IMR-90 (cell line): ENCODE data around the gene NAV2. TPM values are rescaled to one million over a fixed set of nuclear protein-coding genes. Genes with fewer than 3 reads are reported as not detected.
"Not testable (repeated sequence)": the region's sequence is repeated elsewhere in the genome, so short reads cannot be mapped to it uniquely, and the experiment has no call there.

Source experiments
- ATAC-seq: fragments of 200-7000 bp; cut with Tn5 transposase; 2 replicates; pipeline ENCODE4 v1.9.1; 2020; ENCODE audit warnings: low read depth, mild to moderate bottlenecking, moderate library complexity
- BruUV-seq: library from RNA; stranded (reverse); fragments of 400-500 nt; replicated peaks from 2 replicates; lab custom pipeline; 2021; lab: Mats Ljungman, UMichigan
- CTCF ChIA-PET: fragments of 300-600 bp; formaldehyde crosslinking; extraction: SDS; loops from one replicate; lab custom pipeline; 2021; ENCODE audit warnings: antibody characterized with exemption; lab: Yijun Ruan, JAX
- POLR2A ChIA-PET: fragments of 300-600 bp; sonication (Branson Sonifier 250); formaldehyde crosslinking; loops from one replicate; lab custom pipeline; 2022; ENCODE audit warnings: antibody characterized with exemption; ENCODE audit not compliant: unreplicated experiment; lab: Charles Lee
- DNase-seq: peaks from one replicate; pipeline ENCODE4 v3.0.0; 2013
- H2AFZ ChIP-seq: replicated peaks from 2 replicates; pipeline ENCODE3; 2013; ENCODE audit warnings: low read length, mild to moderate bottlenecking; ENCODE audit not compliant: poor library complexity
- H2AK5ac ChIP-seq: 2 replicates; pipeline ENCODE4 v1.6.1; 2013; ENCODE audit warnings: low read depth, low read length, inconsistent platforms
- H2AK9ac ChIP-seq: replicated peaks from 2 replicates; pipeline ENCODE3; 2013; ENCODE audit warnings: mild to moderate bottlenecking, low read depth, low read length, moderate library complexity; ENCODE audit not compliant: poor library complexity
- H2BK120ac ChIP-seq: 2 replicates; pipeline ENCODE4 v1.6.1; 2013; ENCODE audit warnings: low read depth, low read length, inconsistent platforms
- H2BK15ac ChIP-seq: 3 replicates; pipeline ENCODE4 v1.6.1; 2013; ENCODE audit warnings: low read depth, low read length, inconsistent platforms
- H2BK20ac ChIP-seq: 2 replicates; pipeline ENCODE4 v1.6.1; 2013; ENCODE audit warnings: low read depth, mild to moderate bottlenecking, inconsistent platforms, low read length, moderate library complexity
- H2BK5ac ChIP-seq: 2 replicates; pipeline ENCODE4 v1.6.1; 2013; ENCODE audit warnings: mild to moderate bottlenecking, low read depth, low read length, inconsistent platforms; ENCODE audit not compliant: poor library complexity, severe bottlenecking
- H3K14ac ChIP-seq: replicated peaks from 2 replicates; pipeline ENCODE4 v1.6.1; 2013; ENCODE audit warnings: low read depth, low read length, inconsistent platforms
- H3K18ac ChIP-seq: 2 replicates; pipeline ENCODE4 v1.6.1; 2013; ENCODE audit warnings: low read depth, low read length, control low read depth
- H3K23ac ChIP-seq: 2 replicates; pipeline ENCODE4 v1.6.1; 2013; ENCODE audit warnings: low read depth, low read length, inconsistent platforms
- H3K27ac ChIP-seq: 2 replicates; pipeline ENCODE4 v1.5.1; 2013; ENCODE audit warnings: mild to moderate bottlenecking, control low read depth, low read length; ENCODE audit not compliant: insufficient read depth
- H3K27me3 ChIP-seq: 2 replicates; pipeline ENCODE4 v1.6.1; 2013; ENCODE audit warnings: low read length; ENCODE audit not compliant: control insufficient read depth, insufficient read depth
- H3K36me3 ChIP-seq: 2 replicates; pipeline ENCODE4 v1.6.1; 2013; ENCODE audit warnings: low read length, mixed read lengths; ENCODE audit not compliant: control insufficient read depth, insufficient read depth
- H3K4ac ChIP-seq: 2 replicates; pipeline ENCODE4 v1.6.1; 2013; ENCODE audit warnings: low read depth, low read length, inconsistent platforms
- H3K4me1 ChIP-seq: 2 replicates; pipeline ENCODE4 v1.6.1; 2013; ENCODE audit warnings: low read length, mixed read lengths; ENCODE audit not compliant: control insufficient read depth, insufficient read depth
- H3K4me2 ChIP-seq: 2 replicates; pipeline ENCODE4 v1.6.1; 2013; ENCODE audit warnings: low read depth, mild to moderate bottlenecking, control low read depth, low read length, moderate library complexity
- H3K4me3 ChIP-seq: 2 replicates; pipeline ENCODE4 v1.5.1; 2013; ENCODE audit warnings: low read depth, mild to moderate bottlenecking, control low read depth, low read length, moderate library complexity; ENCODE audit not compliant: insufficient read depth
- H3K56ac ChIP-seq: 2 replicates; pipeline ENCODE4 v1.6.1; 2013; ENCODE audit warnings: low read length, inconsistent platforms; ENCODE audit not compliant: insufficient read depth; ENCODE audit errors: extremely low read depth
- H3K79me1 ChIP-seq, 2 experiments: 2 replicates each; pipeline ENCODE4 v1.6.1; 2013; ENCODE audit warnings: low read length in 2 of 2, inconsistent platforms in 1 of 2, low read depth in 1 of 2
- H3K9ac ChIP-seq: 2 replicates; pipeline ENCODE4 v1.6.1; 2013; ENCODE audit warnings: low read depth, low read length, control low read depth
- H3K9me1 ChIP-seq: 2 replicates; pipeline ENCODE4 v1.6.1; 2013; ENCODE audit warnings: low read length, inconsistent platforms; ENCODE audit not compliant: insufficient read depth
- H3K9me3 ChIP-seq: 2 replicates; pipeline ENCODE4 v1.6.1; 2013; ENCODE audit warnings: low read length; ENCODE audit not compliant: control insufficient read depth, insufficient read depth
- H4K20me1 ChIP-seq: 2 replicates; pipeline ENCODE4 v1.6.1; 2013; ENCODE audit warnings: low read length, inconsistent platforms; ENCODE audit not compliant: insufficient read depth
- H4K5ac ChIP-seq: 2 replicates; pipeline ENCODE4 v1.6.1; 2013; ENCODE audit warnings: mild to moderate bottlenecking, low read depth, low read length, control low read depth
- H4K8ac ChIP-seq, 2 experiments: 2 replicates each; pipeline ENCODE4 v1.6.1; 2013; ENCODE audit warnings: low read depth in 2 of 2, low read length in 2 of 2, control low read depth in 1 of 2, inconsistent platforms in 1 of 2
- H4K91ac ChIP-seq: 2 replicates; pipeline ENCODE4 v1.6.1; 2013; ENCODE audit warnings: low read depth, low read length, inconsistent platforms; ENCODE audit not compliant: insufficient read depth
- WGBS, 2 experiments: methylation state at CpG; one replicate each; pipeline versions ENCODE4 v1.1.5 to v1.1.7; 2013; ENCODE audit warnings: missing lambda C conversion rate in 2 of 2; ENCODE audit not compliant: insufficient read length in 1 of 2; ENCODE audit errors: extremely low coverage in 2 of 2; 5-methylcytosine and 5-hydroxymethylcytosine counted together
- dilution Hi-C: fragments of 300-500 bp; cut with HindIII; formaldehyde crosslinking; loops from one replicate; pipeline ENCODE4 v1.14.3; 2018; ENCODE audit warnings: low sequenced_read_pairs; ENCODE audit not compliant: unreplicated experiment
- in situ Hi-C: fragments of 300-500 bp; cut with MboI; formaldehyde crosslinking; loops from 3 replicates; pipeline ENCODE4 v1.14.3; 2019; ENCODE audit warnings: low sequenced_read_pairs, inconsistent platforms, mixed read lengths
- intact Hi-C: fragments of 100-400 bp; cut with micrococcal nuclease; formaldehyde crosslinking; loops from 2 replicates; pipeline ENCODE4 v1.10.0; 2022
- polyA plus RNA-seq, 3 experiments: library from polyadenylated mRNA; depleted of rRNA; stranded (reverse); fragments of >200 nt; gene quantifications; 2 replicates each; pipeline ENCODE4 v1.2.3, GENCODE V29; 2012; ENCODE audit warnings: low replicate concordance in 1 of 3
- total RNA-seq: library from RNA; depleted of rRNA; stranded (reverse); fragments of >200 nt; gene quantifications from 2 replicates; pipeline ENCODE4 v1.2.3, GENCODE V29; 2012

Gene NAV2
- total and polyA plus RNA-seq, 2 of the 4 experiments (the other 2 are of a cell fraction): 4.5 to 12.6 TPM

- H3K56ac ChIP-seq, in situ Hi-C loops, H2BK20ac ChIP-seq, H4K5ac ChIP-seq, H2AK5ac ChIP-seq, H2BK5ac ChIP-seq, H2BK120ac ChIP-seq, H3K4ac ChIP-seq, H3K4me2 ChIP-seq, H2AFZ ChIP-seq, H3K18ac ChIP-seq, H4K8ac ChIP-seq, H3K9me3 ChIP-seq, H3K27me3 ChIP-seq, dilution Hi-C loops, H4K91ac ChIP-seq, BruUV-seq, DNase-seq, POLR2A ChIA-PET, H3K4me3 ChIP-seq, H2AK9ac ChIP-seq, H3K27ac ChIP-seq, H3K4me1 ChIP-seq, H3K14ac ChIP-seq, H3K23ac ChIP-seq, H3K79me1 ChIP-seq, ATAC-seq, H2BK15ac ChIP-seq, H3K36me3 ChIP-seq, intact Hi-C loops, H4K20me1 ChIP-seq, CTCF ChIA-PET, H3K9ac ChIP-seq: not testable (repeated sequence)
- WGBS, 2 experiments: no CpG with 5 or more reads among the region's 3 CpGs
- peaks cover 10% of the 10 kb centered on the region; the same call in 1 of the 2 replicates for H3K9me1 ChIP-seq
These were observed 182.4 kb downstream of the NAV2 start for GRCh38 chr11:19895037-19895436.
